DOHH2 (cell line): ENCODE measurements around the gene SDHB.

Experiments
- H3F3A ChIP-seq: fragments of 200-600 bp; sonication (generic), shearing (Covaris generic); 2 replicates; pipeline ENCODE4 v1.6.0; 2016; ENCODE audit warnings: antibody characterized with exemption, mild to moderate bottlenecking; ENCODE audit not compliant: control insufficient read depth, insufficient read depth
- H3K27ac ChIP-seq: fragments of 200-600 bp; sonication (generic); 2 replicates; pipeline ENCODE4 v1.5.1; 2014; ENCODE audit warnings: low read depth, mild to moderate bottlenecking, low read length, moderate library complexity
- H3K27me3 ChIP-seq: fragments of 200-600 bp; sonication (generic); 2 replicates; pipeline ENCODE4 v1.6.1; 2014; ENCODE audit warnings: mild to moderate bottlenecking, low read length, mixed read lengths; ENCODE audit not compliant: control insufficient read depth
- H3K36me3 ChIP-seq: fragments of 200-600 bp; sonication (generic); 2 replicates; pipeline ENCODE4 v1.6.1; 2014; ENCODE audit warnings: mild to moderate bottlenecking, low read length, moderate library complexity, mixed read lengths; ENCODE audit not compliant: control insufficient read depth
- H3K4me1 ChIP-seq: fragments of 200-600 bp; sonication (generic); 2 replicates; pipeline ENCODE4 v1.6.1; 2014; ENCODE audit warnings: mild to moderate bottlenecking, low read length, mixed read lengths; ENCODE audit not compliant: control insufficient read depth
- H3K4me2 ChIP-seq: fragments of 200-600 bp; sonication (generic); 2 replicates; pipeline ENCODE4 v1.6.0; 2014; ENCODE audit warnings: mild to moderate bottlenecking, low read length, moderate library complexity
- H3K4me3 ChIP-seq: fragments of 200-600 bp; sonication (generic); 2 replicates; pipeline ENCODE4 v1.5.1; 2014; ENCODE audit warnings: mild to moderate bottlenecking, low read length, mixed read lengths
- H3K79me2 ChIP-seq: fragments of 200-600 bp; sonication (generic); 2 replicates; pipeline ENCODE4 v1.6.1; 2014; ENCODE audit warnings: mild to moderate bottlenecking, low read length, mixed read lengths; ENCODE audit not compliant: control insufficient read depth
- H3K9me2 ChIP-seq: fragments of 200-600 bp; sonication (generic); replicated peaks from 2 replicates; pipeline ENCODE4 v1.6.1; 2014; ENCODE audit warnings: mild to moderate bottlenecking, low read length, mixed read lengths; ENCODE audit not compliant: control insufficient read depth
- H3K9me3 ChIP-seq: fragments of 200-600 bp; sonication (generic); 2 replicates; pipeline ENCODE4 v1.6.1; 2014; ENCODE audit warnings: antibody characterized with exemption, low read length, mixed read lengths; ENCODE audit not compliant: control insufficient read depth, insufficient read depth
- H4K20me1 ChIP-seq: fragments of 200-600 bp; sonication (generic); 2 replicates; pipeline ENCODE4 v1.6.0; 2014; ENCODE audit warnings: low read depth, mild to moderate bottlenecking, antibody characterized with exemption, low read length, moderate library complexity; ENCODE audit not compliant: control insufficient read depth, insufficient read depth
- EZH2phosphoT487 ChIP-seq: fragments of 200-600 bp; sonication (generic); IDR thresholded peaks from 2 replicates; pipeline ENCODE4 v1.6.1; 2017; ENCODE audit warnings: borderline replicate concordance, mild to moderate bottlenecking, antibody characterized with exemption, low read length, moderate library complexity, mixed read lengths
- TF ChIP-seq, protein P1 (sequence below): fragments of 200-600 bp; sonication (generic); IDR thresholded peaks from one replicate; pipeline ENCODE4 v1.5.1; 2014; ENCODE audit warnings: antibody characterized with exemption, mild to moderate bottlenecking, low read depth, low read length; ENCODE audit not compliant: poor library complexity, severe bottlenecking

Gene SDHB

DNA sequence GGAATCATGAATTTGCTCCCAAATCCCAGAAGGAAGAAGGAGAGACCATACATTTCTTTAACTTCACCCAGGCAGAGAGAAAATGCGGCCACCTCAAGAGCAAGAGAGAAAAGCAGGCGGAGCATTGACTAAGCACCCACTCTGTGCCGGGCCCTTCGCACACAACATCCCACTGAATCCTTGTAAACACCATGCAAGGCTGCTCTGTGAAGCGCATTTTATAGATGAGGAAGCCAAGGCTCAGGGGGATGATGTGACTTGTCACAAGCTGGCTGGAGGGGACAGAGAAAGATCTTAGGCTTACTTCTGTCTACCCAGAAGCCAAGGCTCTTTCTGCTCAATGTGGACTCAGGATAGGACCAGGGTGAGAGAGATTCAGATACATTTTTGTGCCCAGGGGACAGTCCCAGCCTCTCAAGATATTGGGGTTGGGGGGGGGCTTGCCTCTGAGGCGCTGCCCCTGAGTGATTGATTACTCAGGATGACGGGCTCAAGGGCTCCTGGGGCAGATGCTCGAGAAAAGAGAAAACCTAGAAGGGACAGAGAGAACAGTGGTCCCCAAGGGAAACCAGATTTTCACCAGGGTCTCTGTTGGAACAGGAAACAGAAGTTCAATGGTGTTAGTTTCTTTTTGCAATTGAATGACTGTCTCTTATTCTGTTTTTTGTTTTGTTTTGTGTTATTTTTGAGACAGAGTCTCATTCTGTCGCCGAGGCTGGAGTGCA lies 45.9 kb upstream of the SDHB start:
- Histone ChIP-seq H3K4me1 (no peaks in the 10 kb centered on the region), H3K4me3 (no peak overlapping the region), H3K27ac (no peak overlapping the region), H3K9me3 (no peaks in the 10 kb centered on the region), H3F3A (no peaks in the 10 kb centered on the region), H3K9me2 (no peaks in the 10 kb centered on the region), H3K36me3 (no peaks in the 10 kb centered on the region), H4K20me1 (no peaks in the 10 kb centered on the region), H3K4me2 (no peak overlapping the region), H3K79me2 (no peaks in the 10 kb centered on the region), H3K27me3 (peaks cover 4% of the 10 kb centered on the region)
- TF ChIP-seq, protein P1, sequence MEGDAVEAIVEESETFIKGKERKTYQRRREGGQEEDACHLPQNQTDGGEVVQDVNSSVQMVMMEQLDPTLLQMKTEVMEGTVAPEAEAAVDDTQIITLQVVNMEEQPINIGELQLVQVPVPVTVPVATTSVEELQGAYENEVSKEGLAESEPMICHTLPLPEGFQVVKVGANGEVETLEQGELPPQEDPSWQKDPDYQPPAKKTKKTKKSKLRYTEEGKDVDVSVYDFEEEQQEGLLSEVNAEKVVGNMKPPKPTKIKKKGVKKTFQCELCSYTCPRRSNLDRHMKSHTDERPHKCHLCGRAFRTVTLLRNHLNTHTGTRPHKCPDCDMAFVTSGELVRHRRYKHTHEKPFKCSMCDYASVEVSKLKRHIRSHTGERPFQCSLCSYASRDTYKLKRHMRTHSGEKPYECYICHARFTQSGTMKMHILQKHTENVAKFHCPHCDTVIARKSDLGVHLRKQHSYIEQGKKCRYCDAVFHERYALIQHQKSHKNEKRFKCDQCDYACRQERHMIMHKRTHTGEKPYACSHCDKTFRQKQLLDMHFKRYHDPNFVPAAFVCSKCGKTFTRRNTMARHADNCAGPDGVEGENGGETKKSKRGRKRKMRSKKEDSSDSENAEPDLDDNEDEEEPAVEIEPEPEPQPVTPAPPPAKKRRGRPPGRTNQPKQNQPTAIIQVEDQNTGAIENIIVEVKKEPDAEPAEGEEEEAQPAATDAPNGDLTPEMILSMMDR: no peak
- TF ChIP-seq EZH2phosphoT487: no peak

DNA sequence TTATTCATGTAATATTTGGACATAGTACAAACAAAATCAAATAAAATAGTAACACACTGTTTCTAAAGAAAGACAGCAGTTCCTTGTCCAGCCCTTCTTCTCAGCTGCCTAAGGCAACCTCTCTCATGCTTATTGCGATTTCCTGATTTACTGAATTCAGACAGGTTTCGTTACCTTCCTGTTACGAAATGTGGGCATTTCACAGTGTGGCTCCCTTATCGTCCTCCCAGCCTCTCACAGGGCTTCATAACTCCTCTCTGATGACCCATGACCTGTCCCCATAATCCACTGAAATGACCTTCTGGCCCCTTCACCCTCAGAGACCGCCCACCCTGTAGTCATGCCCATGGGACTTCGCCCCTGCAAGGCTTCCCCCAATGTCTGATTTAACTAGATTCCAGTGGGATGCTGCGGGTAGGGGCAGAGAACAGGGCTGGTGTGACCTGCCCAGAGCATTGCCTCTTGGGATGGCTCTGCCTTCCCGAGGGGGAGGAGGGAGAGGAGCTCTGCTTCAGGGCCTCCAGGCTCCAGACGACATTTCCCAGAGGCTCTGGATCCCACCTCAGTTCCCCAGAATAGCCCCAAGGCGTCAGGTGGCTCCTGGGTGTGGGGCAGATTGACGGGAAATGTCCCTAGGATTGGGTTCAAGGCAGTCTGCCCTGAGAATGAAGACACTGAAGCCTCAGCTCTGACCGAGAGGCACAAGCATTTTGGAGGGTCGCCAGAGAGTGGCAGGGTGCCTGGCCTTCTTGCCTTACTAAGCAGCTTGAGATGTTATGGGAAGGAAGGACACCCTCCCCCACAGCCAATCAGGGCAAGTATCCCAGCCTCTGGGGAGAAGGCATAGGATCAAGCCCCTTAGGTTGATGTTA lies 44.9 kb upstream of the SDHB start:
- Histone ChIP-seq H3K27me3 (peaks cover 4% of the 10 kb centered on the region), H3K27ac (no peak overlapping the region), H3K4me1 (no peaks in the 10 kb centered on the region), H3K4me3 (no peak overlapping the region), H3K9me3 (no peaks in the 10 kb centered on the region), H3K9me2 (no peaks in the 10 kb centered on the region), H3F3A (no peaks in the 10 kb centered on the region), H3K36me3 (no peaks in the 10 kb centered on the region), H3K4me2 (no peak overlapping the region), H3K79me2 (no peaks in the 10 kb centered on the region), H4K20me1 (no peaks in the 10 kb centered on the region)
- no peak for TF ChIP-seq EZH2phosphoT487
- TF ChIP-seq, protein P1: no peak

DNA sequence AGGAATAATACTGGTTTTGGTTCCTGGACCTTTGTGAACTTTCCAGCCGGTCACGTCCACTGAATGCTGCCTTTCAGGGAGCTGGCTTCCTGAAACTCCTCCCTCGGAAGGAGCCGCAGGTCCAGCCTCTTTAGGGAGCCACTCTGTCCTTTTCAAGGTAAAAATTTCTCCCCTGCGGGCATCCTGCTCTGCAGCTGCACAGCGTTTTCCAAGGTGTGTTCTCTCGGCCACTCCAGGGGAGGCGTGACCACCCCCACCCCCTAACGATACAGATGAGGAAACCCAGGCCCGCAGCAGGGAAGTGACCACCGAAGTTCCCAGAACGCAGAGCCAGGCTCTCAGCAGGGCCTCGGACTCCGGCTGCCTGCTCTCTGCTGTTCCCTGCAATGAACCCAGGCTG lies 44.0 kb upstream of the SDHB start:
- Histone ChIP-seq H3K79me2 (no peaks in the 10 kb centered on the region), H3K27me3 (peaks cover 4% of the 10 kb centered on the region)
- TF ChIP-seq, protein P1: no peak
- no peak for TF ChIP-seq EZH2phosphoT487

More for the DNA sequence above, 44.0 kb upstream of the SDHB start:
- Histone ChIP-seq H4K20me1 (no peaks in the 10 kb centered on the region), H3K27ac (no peak overlapping the region), H3K4me2 (no peak overlapping the region), H3K9me3 (no peaks in the 10 kb centered on the region), H3K9me2 (no peaks in the 10 kb centered on the region), H3K4me1 (no peaks in the 10 kb centered on the region), H3K36me3 (no peaks in the 10 kb centered on the region), H3F3A (no peaks in the 10 kb centered on the region), H3K4me3 (no peak overlapping the region)
